Measurements from ENCODE around the gene IL24.

DNA sequence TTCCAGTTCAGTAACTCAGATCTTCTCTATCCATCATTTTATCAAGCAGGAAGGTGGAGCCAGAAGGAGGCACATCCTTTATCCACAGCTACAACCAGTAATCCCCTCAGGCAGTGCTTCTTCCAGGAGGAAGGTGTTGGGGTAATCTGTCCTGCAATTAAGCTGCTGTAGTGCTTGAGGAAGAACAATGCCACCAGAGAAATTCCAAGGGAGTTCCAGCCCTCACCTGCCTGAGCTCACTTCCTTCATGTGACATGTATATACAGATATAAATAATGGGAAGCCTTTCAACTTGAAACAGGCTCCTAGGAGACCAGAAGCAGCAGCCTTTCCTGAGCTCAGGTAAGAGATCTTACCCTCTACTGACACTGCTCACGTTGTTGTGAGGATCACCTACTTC is 34.0 kb upstream of the IL24 start:
- TF ChIP-seq, protein P1, sequence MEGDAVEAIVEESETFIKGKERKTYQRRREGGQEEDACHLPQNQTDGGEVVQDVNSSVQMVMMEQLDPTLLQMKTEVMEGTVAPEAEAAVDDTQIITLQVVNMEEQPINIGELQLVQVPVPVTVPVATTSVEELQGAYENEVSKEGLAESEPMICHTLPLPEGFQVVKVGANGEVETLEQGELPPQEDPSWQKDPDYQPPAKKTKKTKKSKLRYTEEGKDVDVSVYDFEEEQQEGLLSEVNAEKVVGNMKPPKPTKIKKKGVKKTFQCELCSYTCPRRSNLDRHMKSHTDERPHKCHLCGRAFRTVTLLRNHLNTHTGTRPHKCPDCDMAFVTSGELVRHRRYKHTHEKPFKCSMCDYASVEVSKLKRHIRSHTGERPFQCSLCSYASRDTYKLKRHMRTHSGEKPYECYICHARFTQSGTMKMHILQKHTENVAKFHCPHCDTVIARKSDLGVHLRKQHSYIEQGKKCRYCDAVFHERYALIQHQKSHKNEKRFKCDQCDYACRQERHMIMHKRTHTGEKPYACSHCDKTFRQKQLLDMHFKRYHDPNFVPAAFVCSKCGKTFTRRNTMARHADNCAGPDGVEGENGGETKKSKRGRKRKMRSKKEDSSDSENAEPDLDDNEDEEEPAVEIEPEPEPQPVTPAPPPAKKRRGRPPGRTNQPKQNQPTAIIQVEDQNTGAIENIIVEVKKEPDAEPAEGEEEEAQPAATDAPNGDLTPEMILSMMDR (IDR thresholded peaks at IDR 0.05): no peak
- TF ChIP-seq POLR2A (IDR thresholded peaks at IDR 0.05): no peak
